Measurements from ENCODE around the gene CTXND1.

Gene CTXND1

DNA sequence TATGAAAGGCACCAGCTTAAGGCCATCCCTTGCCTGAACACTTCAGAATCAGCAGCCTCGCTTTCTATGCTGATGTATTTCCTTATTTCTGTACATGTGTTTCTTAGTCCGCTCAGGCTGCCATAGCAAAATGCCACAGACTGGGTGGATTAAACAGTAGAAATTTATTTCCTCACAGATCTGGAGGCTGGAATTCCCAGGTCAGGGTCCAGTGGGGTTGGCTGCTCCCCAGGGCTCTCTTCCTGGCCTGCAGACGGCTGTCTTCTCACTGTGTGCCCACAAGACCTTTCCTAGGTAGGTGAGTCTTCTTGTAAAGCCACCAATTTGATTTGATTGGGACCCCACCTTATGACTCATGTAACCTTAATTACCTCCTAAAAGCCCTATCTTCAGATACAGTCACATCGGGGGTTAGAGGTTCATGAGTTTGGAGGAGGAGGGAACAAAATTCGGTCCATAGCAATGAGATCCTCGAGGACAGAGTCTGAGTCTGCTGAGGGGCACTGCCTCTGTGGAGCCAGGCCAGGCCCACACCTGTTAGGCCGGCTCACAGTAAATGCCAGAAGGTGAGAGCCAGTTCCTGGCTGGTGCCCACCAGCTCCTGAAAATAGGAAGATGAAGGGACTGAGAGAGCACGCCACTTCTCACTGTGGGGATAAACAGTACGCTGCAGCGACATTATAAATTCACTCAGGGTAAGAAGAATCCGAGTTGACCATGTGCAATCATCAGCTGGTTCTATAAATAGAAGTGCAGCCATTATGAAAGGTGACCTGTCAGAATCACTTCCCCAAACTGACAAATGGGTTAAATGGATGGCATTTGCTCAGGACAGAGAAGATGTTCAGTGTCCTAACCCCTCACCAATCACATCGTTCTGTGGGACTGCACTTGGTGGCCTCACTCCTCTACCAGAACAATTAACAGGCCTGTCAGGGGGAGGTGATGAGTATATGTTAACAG lies 41.1 kb downstream of the CTXND1 start:
- DNase-seq: no peak

DNA sequence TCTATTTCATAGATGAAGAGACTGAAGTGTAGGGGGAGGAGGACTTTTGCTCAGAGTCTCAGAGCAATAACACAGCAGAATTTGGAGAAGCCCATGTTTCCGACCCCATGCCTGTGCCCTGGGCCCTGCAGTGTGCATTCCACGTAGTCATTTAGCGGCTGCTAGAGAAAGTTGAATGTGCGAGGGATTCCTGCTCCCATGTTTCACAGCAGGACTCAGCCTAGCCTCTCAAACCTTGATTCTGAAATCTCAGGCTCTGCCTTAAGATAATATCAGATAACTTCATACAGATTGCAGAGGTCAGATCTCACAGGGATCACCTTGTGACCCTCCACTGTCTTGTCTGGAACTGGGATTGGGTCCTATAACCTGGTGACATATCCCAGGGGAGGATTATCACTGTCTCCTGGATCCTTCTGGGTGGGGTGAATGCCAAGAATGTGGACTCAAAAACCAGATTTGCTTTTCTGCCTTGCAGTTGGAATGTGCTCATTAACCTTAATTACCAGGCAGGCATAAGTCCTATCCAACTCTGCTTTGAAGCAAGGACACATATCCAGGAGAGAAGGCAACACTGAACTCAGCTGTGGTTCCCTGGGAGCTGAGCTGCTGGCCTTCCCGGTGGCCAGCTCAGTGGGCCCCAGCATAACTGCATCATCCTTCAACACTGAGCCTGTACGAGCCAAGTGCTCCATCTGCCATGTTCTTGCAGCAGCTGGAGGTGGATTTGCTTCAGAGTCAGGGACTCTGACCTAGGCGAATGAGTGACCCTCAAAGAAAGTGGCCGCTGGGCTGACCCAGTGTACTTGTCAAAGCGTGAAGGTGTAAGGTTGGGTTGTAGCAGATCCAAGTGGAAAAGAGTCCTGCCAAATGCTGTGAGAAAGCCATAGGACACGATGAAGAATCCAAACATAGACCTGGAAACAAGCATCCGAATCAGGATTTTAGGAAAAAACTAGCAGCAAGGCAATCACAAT lies 43.0 kb downstream of the CTXND1 start:
- no peak for DNase-seq

DNA sequence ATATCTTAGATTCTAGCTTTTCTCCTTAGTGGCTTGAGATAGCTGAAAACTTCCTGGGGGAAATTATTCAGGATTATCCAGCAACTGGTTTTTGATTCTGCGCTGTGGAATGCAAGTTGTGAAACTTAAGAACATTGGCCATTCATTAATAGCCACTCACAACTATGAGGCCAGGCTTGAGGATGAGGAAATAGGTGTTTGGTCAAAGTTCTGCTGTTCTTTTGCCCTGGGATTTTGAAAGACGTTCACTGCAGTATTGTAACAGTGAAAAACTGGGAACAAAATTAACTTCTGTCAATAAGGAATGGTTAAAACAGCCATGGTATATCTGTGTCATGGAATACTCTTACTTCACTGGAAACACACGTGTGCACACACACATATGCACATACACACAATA lies 44.1 kb downstream of the CTXND1 start:
- DNase-seq: no peak

DNA sequence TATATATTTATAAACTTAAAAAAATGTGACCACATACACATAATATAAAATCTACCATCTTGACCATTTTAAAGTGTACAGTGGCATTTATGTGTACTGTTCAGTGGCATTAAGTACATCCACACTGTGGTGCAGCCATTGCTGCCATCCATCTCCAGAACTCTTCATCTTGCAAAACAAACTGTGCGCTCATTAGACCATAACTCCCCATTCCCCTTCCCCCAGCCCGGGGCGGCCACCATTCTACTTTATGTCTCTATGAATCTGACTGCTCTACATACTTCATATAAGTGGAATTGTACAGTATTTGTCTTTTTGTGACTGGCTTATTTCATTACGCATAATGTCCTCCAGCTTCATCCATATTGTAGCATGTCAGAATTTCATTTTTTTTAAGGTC lies 47.8 kb downstream of the CTXND1 start:
- no peak for DNase-seq

DNA sequence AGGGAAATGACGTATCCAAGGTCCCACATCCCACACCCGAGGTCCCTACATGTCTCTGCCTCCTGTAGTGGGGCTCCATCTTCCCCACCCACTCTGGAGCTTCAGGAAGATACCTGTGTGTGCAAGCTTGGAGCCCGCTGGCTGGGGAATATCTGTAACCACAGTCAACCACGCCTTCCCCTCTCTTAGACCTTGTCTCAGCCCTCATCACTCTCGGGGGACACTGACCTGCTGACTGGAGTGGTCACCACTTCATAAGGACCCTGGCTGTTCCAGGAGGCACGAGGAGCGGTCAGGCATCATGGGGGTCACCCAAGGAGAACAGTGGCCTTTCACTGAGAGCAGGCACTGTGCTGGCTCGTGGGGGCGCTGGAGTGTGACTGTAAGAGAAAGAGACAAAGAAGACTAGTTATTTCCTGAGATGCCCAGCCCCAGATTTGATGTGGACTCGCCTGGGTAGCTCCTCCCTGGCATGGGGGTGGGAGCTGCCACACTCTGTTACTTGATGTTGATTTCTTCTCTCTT lies 48.6 kb downstream of the CTXND1 start:
- no peak for DNase-seq

DNA sequence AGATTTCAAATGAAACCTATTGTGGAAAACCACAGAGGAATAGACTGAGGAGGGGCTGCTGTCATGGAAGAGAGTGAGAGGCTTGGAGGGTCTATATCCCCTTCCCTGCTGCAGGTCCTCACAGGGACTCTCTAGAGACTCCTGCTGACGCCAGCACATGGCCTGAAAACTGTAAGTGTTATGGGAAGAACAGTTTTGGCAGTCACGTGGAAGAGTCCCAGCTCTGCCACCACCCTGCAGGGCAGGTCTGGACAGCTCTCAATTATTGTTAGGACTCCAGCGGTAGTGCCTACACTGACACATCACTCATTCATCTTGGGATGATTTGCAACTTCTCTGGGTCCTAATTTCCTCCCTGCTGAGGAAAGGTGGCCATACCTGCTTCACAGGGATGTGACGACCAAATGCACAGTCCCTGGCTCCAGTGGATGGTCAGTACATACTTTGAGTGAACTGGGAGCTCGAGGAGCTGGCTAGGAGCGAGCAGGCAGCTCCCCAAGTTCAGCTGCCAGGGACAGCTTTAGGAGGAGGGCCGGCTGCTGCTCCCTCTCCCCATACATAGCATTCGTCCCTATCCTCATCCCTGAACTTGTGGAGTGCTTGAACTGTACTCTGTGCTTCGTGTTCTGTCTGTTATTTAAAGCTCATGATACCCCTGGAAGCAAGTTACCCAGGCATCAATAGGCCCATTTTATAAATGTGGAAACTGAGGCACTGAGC lies 49.2 kb downstream of the CTXND1 start:
- no peak for DNase-seq

DNA sequence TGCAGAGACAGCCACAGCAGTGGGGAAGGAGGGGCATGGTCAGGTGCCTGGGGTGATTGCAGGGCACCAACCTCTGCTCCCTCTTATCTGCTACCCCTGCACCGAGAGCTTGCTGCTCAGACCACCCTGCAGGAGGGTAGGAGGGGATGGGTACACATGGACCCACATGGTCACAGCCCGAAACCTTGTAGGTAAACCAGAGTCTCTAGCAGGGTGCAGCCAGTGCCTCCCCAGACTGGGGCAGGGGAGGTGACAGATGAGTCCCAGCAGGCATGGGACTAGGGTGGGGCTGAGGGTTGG lies 50.0 kb downstream of the CTXND1 start:
- DNase-seq: no peak

DNA sequence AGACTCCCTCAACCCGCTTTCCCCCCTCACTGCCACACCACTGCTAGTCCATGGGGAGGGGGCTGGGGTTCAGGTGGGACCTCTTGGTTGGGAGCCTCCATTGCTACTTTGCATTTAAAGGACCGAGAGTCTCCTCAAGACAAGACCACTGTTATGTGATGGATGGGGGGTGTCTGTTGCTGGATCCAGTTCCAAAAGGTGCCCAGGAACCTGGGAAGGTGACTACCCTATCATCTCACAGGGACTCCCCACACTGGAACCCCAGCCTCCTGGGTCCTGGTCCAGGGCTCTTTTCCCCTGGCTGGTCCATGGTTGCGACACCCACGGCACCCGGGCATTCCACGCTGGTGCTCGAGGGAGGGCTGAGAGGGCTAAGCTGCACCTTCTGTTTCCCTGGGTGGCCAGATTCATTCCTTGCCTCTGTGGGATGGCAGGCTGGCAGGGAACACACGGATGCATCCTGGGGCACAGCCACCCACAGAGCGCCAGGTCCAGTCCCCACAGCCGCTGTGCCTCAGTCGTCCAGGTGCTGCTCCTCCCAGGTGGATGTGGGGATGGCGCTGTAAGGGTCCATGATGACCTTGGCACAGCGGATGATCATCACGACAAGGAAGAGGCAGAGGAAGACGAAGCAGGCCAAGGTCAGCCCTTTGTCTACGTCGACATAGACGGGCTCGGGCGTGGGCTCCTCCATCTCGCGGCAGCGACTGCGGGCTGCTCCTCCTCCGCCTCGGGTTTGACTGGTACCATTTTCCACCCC lies 50.6 kb downstream of the CTXND1 start:
- DNase-seq: no peak

DNA sequence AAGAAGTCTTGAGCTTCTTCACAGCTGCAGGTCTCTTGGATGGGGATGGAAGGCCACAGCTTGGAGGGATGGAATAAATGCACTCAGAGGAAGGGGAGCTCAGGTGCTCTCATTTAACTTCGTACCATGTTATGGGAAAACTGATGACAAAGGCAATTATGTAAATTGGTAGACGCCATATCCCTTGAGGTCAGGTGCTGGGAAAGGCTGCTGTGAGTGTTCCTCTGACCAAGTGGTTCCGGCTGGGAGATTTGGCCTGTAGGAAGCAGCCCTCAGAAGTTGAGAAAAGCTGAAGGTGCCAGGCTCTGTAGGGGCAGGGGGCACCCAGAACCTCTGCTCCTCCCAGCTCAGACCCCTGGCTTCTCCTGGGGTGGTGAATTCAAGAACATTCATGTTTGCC lies 52.1 kb downstream of the CTXND1 start:
- no peak for DNase-seq

DNA sequence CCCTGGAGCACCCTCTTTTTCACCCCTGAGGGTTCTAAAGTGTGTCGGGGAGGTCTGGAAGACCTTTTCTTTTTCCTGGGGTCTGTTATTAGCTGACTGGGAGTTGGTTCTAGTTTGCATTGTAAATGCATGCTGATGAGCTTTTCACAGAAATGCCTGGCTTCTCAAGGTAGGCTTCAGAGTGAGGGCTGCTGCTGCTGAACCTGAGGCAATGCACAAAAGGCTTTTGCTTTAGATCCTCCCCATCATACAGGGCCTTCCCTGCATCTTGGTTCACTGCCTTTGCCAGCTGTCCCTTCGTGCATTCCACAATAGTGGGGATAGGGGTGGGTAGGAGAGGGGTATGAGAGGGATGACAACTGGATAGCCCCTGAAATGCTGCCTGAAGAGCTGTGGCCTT lies 52.6 kb downstream of the CTXND1 start:
- no peak for DNase-seq

DNA sequence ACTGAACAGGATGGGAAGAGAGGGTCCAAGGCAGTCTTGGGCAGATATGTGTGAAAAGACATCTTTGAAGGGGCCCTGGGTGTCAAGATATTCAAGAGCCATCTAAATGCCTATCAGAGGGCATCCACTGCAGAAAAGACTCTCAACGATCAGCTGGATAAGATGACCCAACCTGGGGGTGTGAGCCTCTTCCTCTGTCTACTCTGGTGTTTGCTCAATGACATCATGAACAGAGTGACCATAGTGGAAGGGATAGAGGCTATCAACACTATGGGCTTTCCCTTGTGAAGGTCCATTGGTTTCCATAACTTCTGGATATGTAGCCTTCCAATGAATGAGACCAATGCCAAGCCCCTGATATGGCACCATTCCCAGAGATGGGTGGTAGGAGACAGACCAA lies 57.1 kb downstream of the CTXND1 start:
- DNase-seq: no peak

DNA sequence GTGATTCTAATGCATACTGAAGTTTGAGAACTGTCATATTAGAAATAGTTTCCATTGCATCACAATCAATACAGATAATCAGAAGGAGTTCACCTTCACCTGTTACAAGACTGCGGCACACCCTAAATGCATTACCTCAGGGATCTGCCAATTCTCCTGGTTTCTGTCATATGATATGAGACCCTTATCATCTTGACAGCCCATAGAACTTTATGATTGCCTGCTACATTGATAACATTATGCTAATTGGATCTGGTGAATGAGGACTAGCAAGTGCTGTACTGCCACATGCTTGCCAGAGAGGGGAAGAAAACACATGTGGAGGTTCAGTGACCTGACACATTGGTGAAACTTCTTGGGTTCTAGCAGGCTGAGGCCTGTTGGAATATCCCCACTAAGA lies 57.8 kb downstream of the CTXND1 start:
- DNase-seq: no peak

DNA sequence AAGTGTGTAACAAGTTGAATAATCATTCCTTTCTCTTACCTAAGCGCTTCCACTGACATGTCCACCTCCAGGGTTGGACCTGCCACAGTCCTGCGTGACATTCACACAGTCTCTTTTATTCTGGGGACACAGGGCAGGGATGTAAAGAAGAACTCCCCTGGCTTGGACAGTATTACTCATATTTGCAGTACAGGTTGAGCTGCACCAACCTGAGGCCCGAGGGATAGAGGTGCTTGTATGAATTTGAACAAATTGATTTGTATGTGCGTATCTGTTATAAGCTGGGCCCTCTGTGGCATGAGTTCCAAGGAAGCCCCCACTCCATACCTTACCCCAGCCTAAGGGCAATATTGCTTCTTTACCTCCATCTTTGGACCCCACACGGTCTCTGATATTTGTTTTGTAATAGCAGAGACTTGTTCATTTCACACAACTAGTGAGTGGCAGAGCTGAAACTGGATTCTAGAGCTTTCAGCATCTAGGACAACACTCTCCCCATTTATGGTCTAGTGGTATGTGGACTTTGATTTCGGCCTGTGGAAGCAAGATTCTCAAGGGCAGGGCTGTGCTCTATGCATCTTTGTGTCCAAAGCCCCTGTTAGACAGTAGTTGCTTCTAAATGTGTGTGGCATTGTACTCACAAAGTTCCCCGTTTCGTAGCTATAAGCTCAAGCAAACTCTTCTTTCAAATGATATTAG lies 60.0 kb downstream of the CTXND1 start:
- no peak for DNase-seq

DNA sequence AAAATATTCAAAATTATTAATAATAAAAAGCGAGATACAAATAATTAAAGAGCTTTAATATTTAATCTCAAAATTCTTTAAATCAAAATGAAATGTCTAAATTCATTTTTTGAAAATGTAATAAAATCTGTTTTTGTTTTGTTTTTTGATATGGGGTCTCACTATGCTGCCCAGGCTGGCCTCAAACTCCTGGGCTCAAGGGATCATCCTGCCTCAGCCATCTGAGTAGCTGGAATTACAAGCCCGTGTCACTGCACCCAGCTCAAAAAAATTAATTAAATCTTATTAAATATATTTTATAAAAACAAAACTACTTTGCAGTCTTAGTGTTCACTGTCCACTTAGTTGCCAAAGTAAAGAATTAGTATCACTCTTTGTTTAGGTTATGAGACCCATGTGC lies 60.8 kb downstream of the CTXND1 start:
- no peak for DNase-seq

DNA sequence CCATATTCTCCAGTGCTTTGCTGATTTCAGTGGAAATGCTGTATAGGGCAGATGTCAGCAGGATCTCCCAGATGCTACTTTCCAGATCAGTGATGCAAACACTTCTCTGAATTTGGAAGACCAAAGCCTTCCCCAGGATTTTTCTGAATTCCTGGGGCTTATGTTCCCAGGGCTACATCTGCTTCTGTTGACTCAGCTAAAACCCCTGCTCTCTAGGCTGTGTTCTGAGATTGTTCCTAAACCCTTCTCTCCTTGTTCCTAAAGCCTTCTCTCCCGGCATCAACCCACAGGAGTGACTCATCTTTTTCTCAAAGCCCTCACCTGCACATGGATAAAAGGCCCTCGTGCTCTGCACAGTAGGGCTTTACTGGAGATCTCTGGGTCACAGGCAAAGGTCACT lies 63.8 kb downstream of the CTXND1 start:
- DNase-seq: no peak

DNA sequence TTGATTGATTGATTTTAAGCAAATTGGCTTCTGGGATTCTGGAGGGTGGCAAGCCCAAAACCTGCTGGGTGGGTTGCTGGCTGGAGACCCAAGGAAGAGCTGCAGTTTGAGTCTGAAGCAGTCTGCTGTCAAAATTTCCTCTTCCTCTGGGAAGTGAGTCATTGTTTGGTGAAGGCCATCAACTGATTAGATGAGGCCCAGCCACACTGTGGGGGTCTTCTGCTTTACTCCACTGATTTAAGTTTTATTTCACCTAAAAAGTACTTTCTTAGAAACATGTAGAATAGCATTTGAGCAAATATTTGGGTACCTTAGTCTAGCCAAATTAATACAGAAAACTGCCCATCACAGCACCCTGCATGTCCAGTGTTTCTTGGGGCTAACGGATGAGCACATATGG lies 65.4 kb downstream of the CTXND1 start:
- no peak for DNase-seq

DNA sequence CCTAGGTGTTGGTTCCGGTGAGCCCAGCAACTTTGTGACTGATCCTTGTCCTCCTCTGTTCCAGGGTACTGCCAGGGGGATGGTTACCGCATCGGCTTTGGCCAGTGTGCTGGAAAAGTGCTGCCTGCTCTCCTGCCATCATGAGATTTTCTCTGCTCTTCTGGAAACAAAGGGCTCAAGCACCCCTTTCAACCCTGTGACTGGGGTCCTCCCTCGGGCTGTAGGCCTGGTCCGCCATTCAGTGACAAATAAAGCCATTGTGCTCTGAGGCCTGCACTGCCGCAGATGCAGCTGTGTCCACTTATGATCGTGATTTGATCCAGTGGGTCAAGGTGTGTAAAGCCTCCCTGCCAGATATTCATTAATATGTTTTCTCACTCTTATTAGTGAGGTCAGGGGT lies 65.9 kb downstream of the CTXND1 start:
- no peak for DNase-seq

DNA sequence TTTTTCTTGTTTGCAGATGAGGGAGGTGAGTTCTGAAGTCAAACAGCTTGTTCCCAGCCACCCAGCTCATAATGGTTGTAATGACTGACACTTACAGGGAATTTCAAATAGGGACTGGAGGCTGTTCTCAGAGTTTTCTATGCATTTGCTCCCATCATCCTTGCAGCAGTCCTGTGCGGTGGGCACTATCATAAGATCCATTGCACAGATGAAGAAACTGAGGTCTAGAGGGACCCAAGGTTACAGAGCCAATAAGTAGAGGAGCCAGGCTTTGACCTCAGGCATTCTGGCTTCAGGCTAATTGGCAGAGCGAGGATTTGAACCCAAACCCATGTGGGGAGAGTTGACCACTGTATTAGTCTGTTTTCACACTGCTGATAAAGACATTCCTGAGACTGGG lies 66.9 kb downstream of the CTXND1 start:
- no peak for DNase-seq

DNA sequence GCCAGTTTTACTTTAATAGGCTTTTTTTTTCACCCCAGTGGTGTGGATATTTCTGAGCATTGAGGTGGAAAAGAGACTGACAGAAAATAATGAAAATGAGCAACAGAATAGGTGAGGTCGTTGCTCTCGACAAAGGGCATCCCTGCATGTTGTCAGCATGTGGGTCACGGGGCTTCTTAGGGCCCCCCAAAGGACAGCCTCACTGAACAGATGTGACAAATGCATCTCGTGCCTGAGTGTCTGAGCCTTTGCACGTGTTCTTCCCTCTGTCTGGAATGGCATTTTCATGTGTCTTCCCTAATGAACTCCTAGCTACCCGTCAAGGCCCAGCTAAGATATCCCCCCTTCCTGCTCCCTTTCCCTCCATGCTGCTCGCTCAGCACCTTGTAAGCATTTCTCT lies 67.5 kb downstream of the CTXND1 start:
- no peak for DNase-seq

DNA sequence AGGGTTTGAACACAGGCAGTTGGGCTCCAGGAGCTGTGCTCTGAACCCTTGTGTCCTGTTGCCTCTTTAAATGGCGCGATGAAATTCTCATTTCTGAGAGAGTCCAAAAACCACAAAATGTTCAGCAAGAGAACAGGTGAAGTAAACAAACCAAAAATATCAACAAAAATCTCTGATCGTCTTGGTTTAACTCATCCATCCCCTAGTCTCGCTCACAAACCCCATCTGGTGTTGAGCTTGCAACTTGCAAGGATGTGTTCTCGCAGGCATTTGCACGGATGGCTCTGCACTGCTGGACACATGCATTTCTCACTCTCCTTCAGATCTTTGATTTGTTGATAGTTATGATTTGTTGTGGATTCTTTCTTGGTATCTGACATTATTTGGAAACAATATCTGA lies 68.1 kb downstream of the CTXND1 start:
- peak in 2 of 56 donors; percentile 6 to 11 for DNase-seq
